ENCODE results near the gene PAK5. TPM values are rescaled to one million over a fixed set of nuclear protein-coding genes. Genes with fewer than 3 reads are reported as not detected.

PAK5 gene
- total and polyA plus RNA-seq, 2 experiments from 2014 or later: 0.06 to 0.72 TPM

- Histone ChIP-seq H3K36me3 (no peaks in the 10 kb centered on the region), H3K27ac (no peak overlapping the region)
- no peak for TF ChIP-seq CTCF (IDR thresholded peaks at IDR 0.05; ENCODE audit: low read depth, low read length)
These were observed 205.9 kb downstream of the PAK5 start for GRCh38 chr20:9632991-9633390.

GRCh38 chr20:9632265-9632664 lies 206.6 kb downstream of the PAK5 start:
- DNase-seq (ENCODE audit: low read depth in 1 of 2, low spot score in 1 of 2): no peak
- H3K9me3 ChIP-seq (ENCODE audit: low read depth): no peaks in the 10 kb centered on the region
- H3K27ac ChIP-seq: no peak overlapping the region
- H3K36me3 ChIP-seq: no peaks in the 10 kb centered on the region
- no peak overlapping the region for H3K4me3 ChIP-seq
- no peaks in the 10 kb centered on the region for H3K4me1 ChIP-seq (ENCODE audit: low read depth)
- no peaks in the 10 kb centered on the region for H3K27me3 ChIP-seq
- TF ChIP-seq CTCF (IDR thresholded peaks at IDR 0.05; ENCODE audit: low read depth, low read length): no peak

More at GRCh38 chr20:9632991-9633390, 205.9 kb downstream of the PAK5 start:
- no peak for DNase-seq (ENCODE audit: low read depth in 1 of 2, low spot score in 1 of 2)
- no peak overlapping the region for H3K4me3 ChIP-seq
- no peaks in the 10 kb centered on the region for H3K9me3 ChIP-seq (ENCODE audit: low read depth)
- H3K27me3 ChIP-seq: no peaks in the 10 kb centered on the region
- no peaks in the 10 kb centered on the region for H3K4me1 ChIP-seq (ENCODE audit: low read depth)

- no peak for DNase-seq (ENCODE audit: low read depth in 1 of 2, low spot score in 1 of 2)
- Histone ChIP-seq H3K4me1 (ENCODE audit: low read depth) (no peaks in the 10 kb centered on the region), H3K4me3 (no peak overlapping the region), H3K9me3 (ENCODE audit: low read depth) (no peaks in the 10 kb centered on the region), H3K27ac (no peak overlapping the region), H3K27me3 (no peaks in the 10 kb centered on the region), H3K36me3 (no peaks in the 10 kb centered on the region)
- no peak for TF ChIP-seq CTCF (IDR thresholded peaks at IDR 0.05; ENCODE audit: low read depth, low read length)
These were observed 208.3 kb downstream of the PAK5 start for GRCh38 chr20:9630554-9630953.

GRCh38 chr20:9629831-9630230 lies 209.0 kb downstream of the PAK5 start:
- no peak overlapping the region for H3K4me3 ChIP-seq

GRCh38 chr20:9628589-9628988 lies 210.3 kb downstream of the PAK5 start:
- no peaks in the 10 kb centered on the region for H3K4me1 ChIP-seq (ENCODE audit: low read depth)
- no peak for DNase-seq (ENCODE audit: low read depth in 1 of 2, low spot score in 1 of 2)
- TF ChIP-seq CTCF (IDR thresholded peaks at IDR 0.05; ENCODE audit: low read depth, low read length): no peak
- no peak overlapping the region for H3K27ac ChIP-seq
- no peak overlapping the region for H3K4me3 ChIP-seq
- no peaks in the 10 kb centered on the region for H3K36me3 ChIP-seq
- H3K27me3 ChIP-seq: no peaks in the 10 kb centered on the region
- H3K9me3 ChIP-seq (ENCODE audit: low read depth): no peaks in the 10 kb centered on the region

More at GRCh38 chr20:9629831-9630230, 209.0 kb downstream of the PAK5 start:
- Histone ChIP-seq H3K27ac (no peak overlapping the region), H3K9me3 (ENCODE audit: low read depth) (no peaks in the 10 kb centered on the region), H3K36me3 (no peaks in the 10 kb centered on the region), H3K4me1 (ENCODE audit: low read depth) (no peaks in the 10 kb centered on the region), H3K27me3 (no peaks in the 10 kb centered on the region)
- TF ChIP-seq CTCF (IDR thresholded peaks at IDR 0.05; ENCODE audit: low read depth, low read length): no peak
- no peak for DNase-seq (ENCODE audit: low read depth in 1 of 2, low spot score in 1 of 2)

- Histone ChIP-seq H3K4me1 (ENCODE audit: low read depth) (no peaks in the 10 kb centered on the region), H3K36me3 (no peaks in the 10 kb centered on the region), H3K27ac (no peak overlapping the region), H3K4me3 (no peak overlapping the region), H3K27me3 (no peaks in the 10 kb centered on the region), H3K9me3 (ENCODE audit: low read depth) (no peaks in the 10 kb centered on the region)
- no peak for TF ChIP-seq CTCF (IDR thresholded peaks at IDR 0.05; ENCODE audit: low read depth, low read length)
- DNase-seq (ENCODE audit: low read depth in 1 of 2, low spot score in 1 of 2): no peak
These were observed 210.7 kb downstream of the PAK5 start for GRCh38 chr20:9628141-9628540.
